Lower lobe of right lung (tissue), 2 donors: ENCODE results near the gene ZNF488. TPM values are rescaled to one million over a fixed set of nuclear protein-coding genes. Genes with fewer than 3 reads are reported as not detected.

Experiments used
- ATAC-seq, 2 donors: fragments of 200-7000 bp; cut with Tn5 transposase; one replicate each; pipeline ENCODE4 v1.9.1; 2020 to 2022; ENCODE audit warnings: mild to moderate bottlenecking in 2 of 2, moderate library complexity in 2 of 2
- DNase-seq: peaks from one replicate; pipeline ENCODE4 v3.0.0-alpha.2; 2020
- H3K27ac ChIP-seq: fragments of 200-600 bp; one replicate; pipeline ENCODE4 v1.8.0; 2022
- H3K27me3 ChIP-seq: fragments of 200-600 bp; one replicate; pipeline ENCODE4 v1.8.0; 2022; ENCODE audit warnings: low read depth
- H3K36me3 ChIP-seq: fragments of 200-600 bp; one replicate; pipeline ENCODE4 v1.8.0; 2022; ENCODE audit warnings: mild to moderate bottlenecking
- H3K4me1 ChIP-seq: fragments of 200-600 bp; one replicate; pipeline ENCODE4 v1.8.0; 2022
- H3K4me3 ChIP-seq: fragments of 200-600 bp; one replicate; pipeline ENCODE4 v1.8.0; 2022; ENCODE audit warnings: mild to moderate bottlenecking
- H3K9me3 ChIP-seq: fragments of 200-600 bp; one replicate; pipeline ENCODE4 v1.8.0; 2022
- CTCF ChIP-seq: fragments of 200-600 bp; IDR thresholded peaks from one replicate; pipeline ENCODE4 v1.8.0; 2022; ENCODE audit warnings: antibody characterized with exemption, mild to moderate bottlenecking
- intact Hi-C: fragments of 100-400 bp; cut with DNase I; formaldehyde crosslinking; loops from one replicate; pipeline ENCODE4 v1.11.0; 2022
- total RNA-seq: library from RNA; stranded (reverse); fragmentation: NEBNext Ultra II Directional; extraction: Animal tissue kit (Norgen Biotek cat#: 25700); gene quantifications from one replicate; pipeline ENCODE4 v1.2.1, GENCODE V29; 2021
- donor health status: DM: no; HTN: yes; CAD: no; lungs with severe emphysema.

ZNF488 gene
- total RNA-seq, 1 donor from 2014 or later = 0.38 TPM

- H3K4me1 ChIP-seq = no peaks in the 10 kb centered on the region
- intact Hi-C loops = no loop called here
- no peaks in the 10 kb centered on the region for H3K36me3 ChIP-seq
- no peak overlapping the region for H3K4me3 ChIP-seq
- DNase-seq = no peak
- H3K9me3 ChIP-seq = no peaks in the 10 kb centered on the region
- no peak for ATAC-seq
- H3K27me3 ChIP-seq = no peaks in the 10 kb centered on the region
- no peak for TF ChIP-seq CTCF
- no peak overlapping the region for H3K27ac ChIP-seq
Measured at GRCh38 chr10:47412177-47412730, 28.2 kb upstream of the ZNF488 start.

- TF ChIP-seq CTCF = no peak
- H3K27me3 ChIP-seq = no peaks in the 10 kb centered on the region
- H3K27ac ChIP-seq = no peak overlapping the region
- no peaks in the 10 kb centered on the region for H3K4me1 ChIP-seq
- no peaks in the 10 kb centered on the region for H3K9me3 ChIP-seq
- intact Hi-C loops = no loop called here
- DNase-seq (no peak), ATAC-seq (no peak)
- no peak overlapping the region for H3K4me3 ChIP-seq
- no peaks in the 10 kb centered on the region for H3K36me3 ChIP-seq
Measured at GRCh38 chr10:47410862-47411261, 26.8 kb upstream of the ZNF488 start.

GRCh38 chr10:47410271-47410670 is 26.2 kb upstream of the ZNF488 start:
- Histone ChIP-seq H3K27me3 (no peaks in the 10 kb centered on the region), H3K9me3 (no peaks in the 10 kb centered on the region), H3K27ac (no peak overlapping the region), H3K4me1 (no peaks in the 10 kb centered on the region), H3K4me3 (no peak overlapping the region), H3K36me3 (no peaks in the 10 kb centered on the region)
- intact Hi-C loops = no loop called here
- DNase-seq (no peak), ATAC-seq (no peak)
- TF ChIP-seq CTCF = no peak

GRCh38 chr10:47409866-47410256 is 25.8 kb upstream of the ZNF488 start:
- H3K27me3 ChIP-seq = no peaks in the 10 kb centered on the region
- DNase-seq = no peak
- ATAC-seq = no peak
- no peak overlapping the region for H3K27ac ChIP-seq
- no peaks in the 10 kb centered on the region for H3K9me3 ChIP-seq
- TF ChIP-seq CTCF = no peak
- intact Hi-C loops = no loop called here
- no peaks in the 10 kb centered on the region for H3K36me3 ChIP-seq
- H3K4me3 ChIP-seq = no peak overlapping the region
- H3K4me1 ChIP-seq = no peaks in the 10 kb centered on the region

- intact Hi-C loops = no loop called here
- TF ChIP-seq CTCF = no peak
- Histone ChIP-seq H3K4me3 (no peak overlapping the region), H3K27ac (no peak overlapping the region), H3K4me1 (no peaks in the 10 kb centered on the region), H3K27me3 (no peaks in the 10 kb centered on the region), H3K9me3 (no peaks in the 10 kb centered on the region), H3K36me3 (no peaks in the 10 kb centered on the region)
- ATAC-seq (no peak), DNase-seq (no peak)
Measured at GRCh38 chr10:47409171-47409865, 25.2 kb upstream of the ZNF488 start.
